ENCODE measurements around the gene FHIP1A. TPM values are rescaled to one million over a fixed set of nuclear protein-coding genes. Genes with fewer than 3 reads are reported as not detected.

FHIP1A gene
- total RNA-seq, 6 experiments from 2014 or later, result 0.58 to 1.3 (median 0.82) TPM

- Mint-ChIP-seq H3K4me3 (no peak overlapping the region), H3K9me3 (no peaks in the 10 kb centered on the region), H3K36me3 (ENCODE audit: low read depth) (no peaks in the 10 kb centered on the region), H3K4me1 (ENCODE audit: low read depth) (no peaks in the 10 kb centered on the region; the same call in 1 of the 2 replicates), H3K27ac (no peak overlapping the region), H3K27me3 (ENCODE audit: insufficient read depth) (peaks cover 4% of the 10 kb centered on the region)
- no peak for TF ChIP-seq CTCF (IDR thresholded peaks at IDR 0.05)
- DNase-seq, result no peak
Observed at GRCh38 chr4:151442002-151442401, 33.0 kb downstream of the FHIP1A start.

GRCh38 chr4:151443247-151443646 is 34.3 kb downstream of the FHIP1A start:
- Mint-ChIP-seq H3K27ac (no peak overlapping the region), H3K4me1 (ENCODE audit: low read depth) (no peaks in the 10 kb centered on the region), H3K9me3 (no peaks in the 10 kb centered on the region), H3K36me3 (ENCODE audit: low read depth) (no peaks in the 10 kb centered on the region), H3K4me3 (no peak overlapping the region), H3K27me3 (ENCODE audit: insufficient read depth) (peaks cover 4% of the 10 kb centered on the region)
- DNase-seq, result no peak
- no peak for TF ChIP-seq CTCF (IDR thresholded peaks at IDR 0.05)

GRCh38 chr4:151443752-151444151 is 34.8 kb downstream of the FHIP1A start:
- peaks cover 4% of the 10 kb centered on the region for H3K27me3 Mint-ChIP-seq (ENCODE audit: insufficient read depth)
- no peak for DNase-seq
- no peaks in the 10 kb centered on the region for H3K36me3 Mint-ChIP-seq (ENCODE audit: low read depth)
- no peak for TF ChIP-seq CTCF (IDR thresholded peaks at IDR 0.05)
- no peak overlapping the region for H3K4me3 Mint-ChIP-seq
- no peak overlapping the region for H3K27ac Mint-ChIP-seq
- H3K4me1 Mint-ChIP-seq (ENCODE audit: low read depth), result no peaks in the 10 kb centered on the region
- H3K9me3 Mint-ChIP-seq, result no peaks in the 10 kb centered on the region

DNA sequence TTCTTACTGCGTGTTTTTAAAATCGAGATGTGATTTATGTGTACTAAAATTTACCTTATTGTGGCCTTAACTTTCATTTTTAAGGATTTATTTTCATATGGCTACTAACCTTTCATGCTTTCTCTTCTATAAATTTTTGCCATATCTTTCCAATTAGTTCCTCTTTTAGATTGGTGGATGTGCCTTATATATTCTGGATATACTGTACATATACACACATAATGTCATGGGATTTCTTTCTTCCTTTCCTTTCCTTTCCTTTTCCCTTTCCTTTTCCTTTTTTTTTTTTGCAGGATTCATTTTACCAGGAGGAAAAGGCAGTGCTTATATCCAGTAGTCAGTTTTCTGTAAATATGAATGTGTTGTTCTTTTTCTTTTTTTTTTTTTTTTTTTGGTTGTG is 37.2 kb downstream of the FHIP1A start:
- Mint-ChIP-seq H3K9me3 (no peaks in the 10 kb centered on the region), H3K27ac (no peak overlapping the region), H3K4me3 (no peak overlapping the region), H3K27me3 (ENCODE audit: insufficient read depth) (peaks cover 1% of the 10 kb centered on the region; the same call in 1 of the 2 replicates), H3K4me1 (ENCODE audit: low read depth) (no peaks in the 10 kb centered on the region), H3K36me3 (ENCODE audit: low read depth) (no peaks in the 10 kb centered on the region)
- TF ChIP-seq CTCF (IDR thresholded peaks at IDR 0.05), result no peak
- no peak for DNase-seq

GRCh38 chr4:151454513-151454912 is 45.5 kb downstream of the FHIP1A start:
- Mint-ChIP-seq H3K4me1 (ENCODE audit: low read depth) (0 out of 2 replicates have a peak, but pooled peaks cover 8% of the 10 kb centered on the region), H3K36me3 (ENCODE audit: low read depth) (no peaks in the 10 kb centered on the region), H3K27me3 (ENCODE audit: insufficient read depth) (no peaks in the 10 kb centered on the region), H3K27ac (no peak overlapping the region), H3K9me3 (no peaks in the 10 kb centered on the region), H3K4me3 (no peak overlapping the region)
- TF ChIP-seq CTCF (IDR thresholded peaks at IDR 0.05), result no peak
- DNase-seq, result no peak

- Mint-ChIP-seq H3K36me3 (ENCODE audit: low read depth) (no peaks in the 10 kb centered on the region), H3K9me3 (no peaks in the 10 kb centered on the region), H3K4me1 (ENCODE audit: low read depth) (0 out of 2 replicates have a peak, but pooled peaks cover 8% of the 10 kb centered on the region), H3K27me3 (ENCODE audit: insufficient read depth) (no peaks in the 10 kb centered on the region), H3K27ac (no peak overlapping the region), H3K4me3 (no peak overlapping the region)
- DNase-seq, result no peak
- TF ChIP-seq CTCF (IDR thresholded peaks at IDR 0.05), result no peak
Observed at GRCh38 chr4:151455212-151455611, 46.2 kb downstream of the FHIP1A start.

Data from HFFc6 (cell line).